Measurements from ENCODE around the gene SNRNP27. TPM values are rescaled to one million over a fixed set of nuclear protein-coding genes. Genes with fewer than 3 reads are reported as not detected.

SNRNP27 gene
- total and polyA plus RNA-seq, 2 of the 8 experiments (the other 6 are each of a cell fraction or from before 2014, with no cell fraction given) = 11.1 to 40.5 TPM

GRCh38 chr2:69931832-69932595, 38.3 kb downstream of the SNRNP27 start (continued):
- TF ChIP-seq MAX (IDR thresholded peaks at IDR 0.05) (no peak), CHD7 (IDR thresholded peaks at IDR 0.05; ENCODE audit: insufficient replicate concordance, low read length) (no peak), KDM1A (IDR thresholded peaks at IDR 0.05; ENCODE audit: borderline replicate concordance, low read length) (no peak)

Measured in H1 (cell line).